IPS-18c (cell line): Measurements from ENCODE around the gene NPAS2.
A peak's percentile ranks its signal among the peaks of the same experiment; 100 is the strongest.

Source experiments
- H3K4me3 ChIP-seq: 2 replicates; pipeline ENCODE4 v1.7.0; 2013; ENCODE audit warnings: low read depth, mild to moderate bottlenecking, low read length, moderate library complexity; ENCODE audit not compliant: insufficient read depth
- H3K9me3 ChIP-seq: one replicate; pipeline ENCODE4 v1.6.1; 2013; ENCODE audit warnings: mild to moderate bottlenecking, low read length, moderate library complexity; ENCODE audit not compliant: control insufficient read depth, insufficient read depth

Gene NPAS2

GRCh38 chr2:100992262-100992661 lies 172.3 kb downstream of the NPAS2 start:
- no peaks in the 10 kb centered on the region for H3K9me3 ChIP-seq
- no peak overlapping the region for H3K4me3 ChIP-seq

GRCh38 chr2:100993294-100993693 lies 173.4 kb downstream of the NPAS2 start:
- no peaks in the 10 kb centered on the region for H3K9me3 ChIP-seq
- no peak overlapping the region for H3K4me3 ChIP-seq

GRCh38 chr2:100995309-100996075 lies 175.6 kb downstream of the NPAS2 start:
- Histone ChIP-seq H3K9me3 (no peaks in the 10 kb centered on the region), H3K4me3 (no peak overlapping the region)

GRCh38 chr2:100997509-100998234 lies 177.7 kb downstream of the NPAS2 start:
- H3K4me3 ChIP-seq: no peak overlapping the region
- H3K9me3 ChIP-seq: no peaks in the 10 kb centered on the region

- no peak overlapping the region for H3K4me3 ChIP-seq
- no peaks in the 10 kb centered on the region for H3K9me3 ChIP-seq
Measured at GRCh38 chr2:100998235-100998573, 178.3 kb downstream of the NPAS2 start.

GRCh38 chr2:100999995-101000394 lies 180.1 kb downstream of the NPAS2 start:
- no peak overlapping the region for H3K4me3 ChIP-seq
- no peaks in the 10 kb centered on the region for H3K9me3 ChIP-seq

GRCh38 chr2:101001691-101002561 lies 182.0 kb downstream of the NPAS2 start, which contains the start of gene RPL31:
RPL31 (plus strand) TSS chr2:101002289; CDS start chr2:101002702, 413 bp downstream.
- H3K9me3 ChIP-seq: no peaks in the 10 kb centered on the region
- peak within 1 kb of the TSS; percentile 96 for H3K4me3 ChIP-seq

- H3K9me3 ChIP-seq: no peaks in the 10 kb centered on the region
- H3K4me3 ChIP-seq: peak overlapping the region; percentile 96
Measured at GRCh38 chr2:101002562-101003277, 182.8 kb downstream of the NPAS2 start.

- H3K4me3 ChIP-seq: peak overlapping the region; percentile 96
Measured at GRCh38 chr2:101003278-101003775, 183.4 kb downstream of the NPAS2 start.

GRCh38 chr2:101004620-101005325 lies 184.8 kb downstream of the NPAS2 start:
- Histone ChIP-seq H3K4me3 (no peak overlapping the region; the same call in none of the 2 replicates), H3K9me3 (no peaks in the 10 kb centered on the region)

More at GRCh38 chr2:101003278-101003775, 183.4 kb downstream of the NPAS2 start:
- H3K9me3 ChIP-seq: no peaks in the 10 kb centered on the region

- H3K4me3 ChIP-seq: no peak overlapping the region
Measured at GRCh38 chr2:101006065-101006715, 186.3 kb downstream of the NPAS2 start.

GRCh38 chr2:101007415-101008345 lies 187.7 kb downstream of the NPAS2 start:
- no peaks in the 10 kb centered on the region for H3K9me3 ChIP-seq

More at GRCh38 chr2:101006065-101006715, 186.3 kb downstream of the NPAS2 start:
- no peaks in the 10 kb centered on the region for H3K9me3 ChIP-seq

GRCh38 chr2:101011152-101011551 lies 191.2 kb downstream of the NPAS2 start:
- Histone ChIP-seq H3K4me3 (no peak overlapping the region), H3K9me3 (no peaks in the 10 kb centered on the region)

More at GRCh38 chr2:101007415-101008345, 187.7 kb downstream of the NPAS2 start:
- H3K4me3 ChIP-seq: no peak overlapping the region

GRCh38 chr2:101012054-101012705 lies 192.2 kb downstream of the NPAS2 start:
- Histone ChIP-seq H3K4me3 (no peak overlapping the region), H3K9me3 (no peaks in the 10 kb centered on the region)
